ENCODE measurements around the gene FBXO2.

The FBXO2 gene

DNA sequence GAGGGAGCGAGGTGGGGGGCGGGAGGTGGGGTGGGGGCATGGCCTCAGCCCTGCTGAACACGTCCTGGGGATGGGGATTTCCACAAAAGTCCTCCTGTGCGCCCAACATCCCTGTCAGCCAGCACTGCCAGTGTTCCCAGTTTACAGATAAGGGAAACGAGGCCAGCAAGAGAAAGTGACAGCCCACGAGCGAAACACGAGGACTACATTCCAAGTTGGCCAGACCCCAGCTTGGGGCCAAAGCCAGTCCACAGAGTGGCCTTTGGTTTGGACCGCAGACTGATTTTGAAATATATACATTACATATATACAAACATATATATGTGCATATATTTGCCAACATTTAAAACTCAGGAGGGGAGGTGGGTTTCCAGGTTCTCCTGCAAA is 5.0 kb downstream of the FBXO2 start:
- TF ChIP-seq, protein P1, sequence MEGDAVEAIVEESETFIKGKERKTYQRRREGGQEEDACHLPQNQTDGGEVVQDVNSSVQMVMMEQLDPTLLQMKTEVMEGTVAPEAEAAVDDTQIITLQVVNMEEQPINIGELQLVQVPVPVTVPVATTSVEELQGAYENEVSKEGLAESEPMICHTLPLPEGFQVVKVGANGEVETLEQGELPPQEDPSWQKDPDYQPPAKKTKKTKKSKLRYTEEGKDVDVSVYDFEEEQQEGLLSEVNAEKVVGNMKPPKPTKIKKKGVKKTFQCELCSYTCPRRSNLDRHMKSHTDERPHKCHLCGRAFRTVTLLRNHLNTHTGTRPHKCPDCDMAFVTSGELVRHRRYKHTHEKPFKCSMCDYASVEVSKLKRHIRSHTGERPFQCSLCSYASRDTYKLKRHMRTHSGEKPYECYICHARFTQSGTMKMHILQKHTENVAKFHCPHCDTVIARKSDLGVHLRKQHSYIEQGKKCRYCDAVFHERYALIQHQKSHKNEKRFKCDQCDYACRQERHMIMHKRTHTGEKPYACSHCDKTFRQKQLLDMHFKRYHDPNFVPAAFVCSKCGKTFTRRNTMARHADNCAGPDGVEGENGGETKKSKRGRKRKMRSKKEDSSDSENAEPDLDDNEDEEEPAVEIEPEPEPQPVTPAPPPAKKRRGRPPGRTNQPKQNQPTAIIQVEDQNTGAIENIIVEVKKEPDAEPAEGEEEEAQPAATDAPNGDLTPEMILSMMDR (IDR thresholded peaks at IDR 0.05; ENCODE audit: control insufficient read depth, insufficient read depth, low read depth, low read length, missing control alignments), result no peak
- no peak for DNase-seq (ENCODE audit: low read depth)
- no peak overlapping the region for H3K4me3 ChIP-seq (ENCODE audit: control insufficient read depth, low read depth, low read length)

DNA sequence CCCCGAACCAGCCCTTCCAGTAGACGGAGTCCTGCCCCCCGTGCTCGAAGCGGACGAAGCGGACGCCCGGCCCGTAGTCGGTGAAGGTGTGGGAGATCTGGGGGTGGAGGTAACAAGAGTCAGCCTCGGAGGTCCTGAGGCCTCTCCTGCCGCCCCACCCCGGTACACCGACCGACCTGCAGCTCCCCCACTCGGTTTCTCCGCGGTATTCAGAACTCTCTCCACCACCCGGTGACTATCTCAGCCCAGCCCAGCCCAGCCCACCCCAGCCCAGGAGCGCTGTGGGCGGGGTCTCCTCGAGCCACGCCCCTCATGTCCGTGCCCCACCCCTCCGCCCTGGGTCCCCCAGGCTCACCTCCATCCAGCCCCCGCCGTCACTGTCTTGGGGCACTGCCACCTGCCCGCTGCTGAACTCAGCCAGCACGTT is 5.5 kb downstream of the FBXO2 start:
- no peak for DNase-seq (ENCODE audit: low read depth)
- TF ChIP-seq, protein P1 (IDR thresholded peaks at IDR 0.05; ENCODE audit: control insufficient read depth, insufficient read depth, low read depth, low read length, missing control alignments), result no peak
- no peak overlapping the region for H3K4me3 ChIP-seq (ENCODE audit: control insufficient read depth, low read depth, low read length)

DNA sequence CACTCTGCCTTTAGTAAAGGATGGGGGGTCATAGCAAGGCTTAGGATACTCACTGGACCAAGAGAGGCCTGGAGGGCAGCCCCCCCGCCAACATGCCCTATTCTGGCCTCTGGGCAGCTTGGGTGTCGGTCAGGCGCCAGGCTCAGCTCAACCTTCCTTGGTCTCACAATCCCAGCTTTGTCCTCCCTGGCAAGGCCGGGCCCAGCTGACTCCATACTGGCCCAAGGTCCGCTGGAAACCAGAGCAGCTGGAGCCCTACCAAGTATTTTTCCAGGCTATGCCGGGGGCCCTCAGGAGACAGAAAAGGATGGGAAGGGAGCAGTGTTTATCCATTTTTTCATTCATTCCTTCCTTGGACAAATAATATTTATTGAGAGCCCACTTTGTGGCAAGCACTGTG is 6.2 kb downstream of the FBXO2 start:
- DNase-seq (ENCODE audit: low read depth), result no peak
- TF ChIP-seq, protein P1 (IDR thresholded peaks at IDR 0.05; ENCODE audit: control insufficient read depth, insufficient read depth, low read depth, low read length, missing control alignments), result no peak
- no peak overlapping the region for H3K4me3 ChIP-seq (ENCODE audit: control insufficient read depth, low read depth, low read length)

DNA sequence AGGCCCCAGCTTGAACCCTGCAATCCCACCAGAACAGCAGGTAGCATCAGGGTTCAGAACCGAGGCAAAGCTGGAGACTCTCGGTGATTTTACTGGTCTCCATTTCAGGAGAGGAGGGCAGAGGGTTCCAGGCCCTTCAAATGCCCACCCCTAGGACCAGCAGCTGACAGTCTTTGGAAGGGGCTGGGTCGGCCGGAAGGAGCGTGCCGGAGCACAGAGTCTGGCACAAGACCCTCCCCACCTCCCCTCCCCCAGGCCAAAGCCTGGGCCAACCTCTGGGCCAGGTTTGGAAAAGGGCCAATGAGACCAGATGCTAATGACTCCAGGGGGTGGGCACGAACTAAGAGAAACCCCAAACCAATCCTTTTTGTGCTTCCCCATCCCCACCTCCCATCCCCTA is 6.9 kb downstream of the FBXO2 start:
- no peak for DNase-seq (ENCODE audit: low read depth)
- TF ChIP-seq, protein P1 (IDR thresholded peaks at IDR 0.05; ENCODE audit: control insufficient read depth, insufficient read depth, low read depth, low read length, missing control alignments), result no peak

DNA sequence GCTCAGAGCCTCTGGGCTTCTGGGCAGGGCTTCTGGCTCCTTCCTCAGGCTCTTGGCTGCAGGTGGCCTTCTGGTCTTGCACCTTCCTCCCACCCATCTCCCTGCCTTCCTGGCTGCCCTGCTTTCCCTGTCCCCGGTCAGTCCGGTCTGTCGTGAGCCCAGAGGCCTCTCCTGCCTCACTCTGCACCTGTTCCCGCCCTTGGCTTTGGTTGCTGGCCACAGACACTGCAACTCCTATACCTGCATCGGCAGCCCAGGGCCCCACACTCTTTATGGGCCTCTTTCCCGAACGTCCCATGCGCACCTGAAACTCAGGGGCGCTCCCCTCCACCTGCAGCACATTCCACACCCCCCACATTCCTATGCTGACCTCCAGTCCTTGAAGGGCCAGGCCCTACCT is 7.9 kb downstream of the FBXO2 start:
- DNase-seq (ENCODE audit: low read depth), result no peak
- TF ChIP-seq, protein P1 (IDR thresholded peaks at IDR 0.05; ENCODE audit: control insufficient read depth, insufficient read depth, low read depth, low read length, missing control alignments), result no peak
- H3K4me3 ChIP-seq (ENCODE audit: control insufficient read depth, low read depth, low read length), result no peak overlapping the region

More for the DNA sequence above, 6.9 kb downstream of the FBXO2 start:
- no peak overlapping the region for H3K4me3 ChIP-seq (ENCODE audit: control insufficient read depth, low read depth, low read length)

DNA sequence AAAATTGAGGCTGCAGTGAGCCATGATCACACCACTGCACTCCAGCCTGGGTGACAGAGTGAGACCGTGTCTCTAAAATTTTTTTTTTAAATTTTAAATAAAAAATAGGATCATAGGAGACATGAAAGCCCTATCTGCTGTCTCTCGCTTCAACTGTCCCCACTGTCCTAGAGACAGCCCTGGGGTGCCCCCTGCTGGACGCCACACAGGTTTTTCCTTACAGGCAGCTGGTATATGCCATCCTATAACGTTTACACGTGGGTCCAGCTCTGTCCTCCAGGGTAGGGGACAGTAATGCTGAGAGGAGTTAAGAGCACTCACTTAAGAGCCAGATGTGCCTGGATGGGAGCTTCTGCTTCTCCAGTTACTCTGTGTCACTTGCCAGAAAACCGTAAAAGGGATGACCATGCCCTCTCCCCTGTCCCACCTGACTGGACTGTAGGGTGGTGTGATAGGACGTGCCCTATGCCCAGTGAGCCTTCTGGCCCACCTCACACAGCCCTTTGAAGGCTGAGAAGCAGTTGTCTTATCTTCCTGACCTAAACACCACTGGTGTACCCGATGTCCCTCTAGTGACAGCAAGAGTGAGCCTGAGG is 8.5 kb downstream of the FBXO2 start:
- TF ChIP-seq, protein P1 (IDR thresholded peaks at IDR 0.05; ENCODE audit: control insufficient read depth, insufficient read depth, low read depth, low read length, missing control alignments), result peak; percentile 81
- no peak for DNase-seq (ENCODE audit: low read depth)
- H3K4me3 ChIP-seq (ENCODE audit: control insufficient read depth, low read depth, low read length), result no peak overlapping the region

DNA sequence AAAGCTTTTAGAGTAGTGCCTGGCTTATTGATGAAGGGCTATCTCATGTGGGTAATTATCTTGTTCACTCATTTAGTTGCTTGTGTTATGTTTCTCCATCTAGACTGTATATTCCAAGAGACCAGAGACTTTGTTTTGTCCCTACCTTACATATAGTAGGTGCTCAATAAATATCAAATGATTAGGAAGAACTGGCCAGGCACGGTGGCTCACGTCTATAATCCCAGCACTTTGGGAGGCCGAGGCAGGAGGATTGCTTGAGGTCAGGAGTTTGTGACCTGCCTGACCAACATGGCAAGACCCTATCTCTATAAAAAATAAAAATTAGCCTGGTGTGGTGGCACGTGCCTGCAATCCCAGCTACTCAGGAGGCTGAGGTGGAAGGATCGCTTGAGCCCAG is 9.0 kb downstream of the FBXO2 start:
- TF ChIP-seq, protein P1 (IDR thresholded peaks at IDR 0.05; ENCODE audit: control insufficient read depth, insufficient read depth, low read depth, low read length, missing control alignments), result no peak
- no peak overlapping the region for H3K4me3 ChIP-seq (ENCODE audit: control insufficient read depth, low read depth, low read length)
- DNase-seq (ENCODE audit: low read depth), result no peak
